NCI-H2227 (cell line): ENCODE data around the gene RNF31.
A peak's percentile ranks its signal among the peaks of the same experiment; 100 is the strongest.

Experiments used
- DNase-seq: peaks from one replicate; lab custom pipeline; 2025; ENCODE audit not compliant: unreplicated experiment; lab: John Stamatoyannopoulos, UW

RNF31 gene

GRCh38 chr14:24116128-24116814 lies 31.0 kb upstream of the RNF31 start:
- no peak for DNase-seq

GRCh38 chr14:24117179-24117578 lies 30.1 kb upstream of the RNF31 start:
- no peak for DNase-seq

GRCh38 chr14:24119691-24120090 lies 27.6 kb upstream of the RNF31 start:
- no peak for DNase-seq

GRCh38 chr14:24121210-24121609 lies 26.1 kb upstream of the RNF31 start:
- DNase-seq = no peak

GRCh38 chr14:24122416-24122815 lies 24.9 kb upstream of the RNF31 start:
- DNase-seq = no peak

GRCh38 chr14:24122898-24123297 lies 24.4 kb upstream of the RNF31 start:
- DNase-seq = no peak

GRCh38 chr14:24123424-24124417 lies 23.6 kb upstream of the RNF31 start:
- DNase-seq = no peak

- no peak for DNase-seq
Observed at GRCh38 chr14:24126939-24127338, 20.4 kb upstream of the RNF31 start.

GRCh38 chr14:24127673-24128072 lies 19.6 kb upstream of the RNF31 start:
- DNase-seq = no peak

GRCh38 chr14:24129410-24129998 lies 17.8 kb upstream of the RNF31 start:
- no peak for DNase-seq

GRCh38 chr14:24130380-24130716 lies 16.9 kb upstream of the RNF31 start, which contains the start of gene FITM1:
Gene FITM1, plus strand, starts transcription at chr14:24130659. Its CDS starts 905 bp downstream, at chr14:24131564.
- no peak for DNase-seq

- no peak for DNase-seq
Observed at GRCh38 chr14:24130717-24131548, 16.4 kb upstream of the RNF31 start.

- DNase-seq = no peak
Observed at GRCh38 chr14:24131549-24131966, 15.7 kb upstream of the RNF31 start.

GRCh38 chr14:24132061-24132685 lies 15.1 kb upstream of the RNF31 start:
- DNase-seq = no peak

- DNase-seq = no peak
Observed at GRCh38 chr14:24132976-24133375, 14.3 kb upstream of the RNF31 start.

- no peak for DNase-seq
Observed at GRCh38 chr14:24133735-24134134, 13.6 kb upstream of the RNF31 start.

- no peak for DNase-seq
Observed at GRCh38 chr14:24135584-24135833, 11.8 kb upstream of the RNF31 start.

- DNase-seq = peak; percentile 94
Observed at GRCh38 chr14:24135834-24136683, 11.2 kb upstream of the RNF31 start, which contains the start of gene PSME1. Gene PSME1, plus strand, starts transcription at chr14:24136194. Its CDS starts 69 bp downstream, at chr14:24136263.

- DNase-seq = no peak
Observed at GRCh38 chr14:24136684-24137528, 10.4 kb upstream of the RNF31 start.
